GDM1 (cell line): Measurements from ENCODE around the gene ATG4D.

Experiments
- DNase-seq: peaks from one replicate; lab custom pipeline; 2025; lab: John Stamatoyannopoulos, UW

The ATG4D gene

DNA sequence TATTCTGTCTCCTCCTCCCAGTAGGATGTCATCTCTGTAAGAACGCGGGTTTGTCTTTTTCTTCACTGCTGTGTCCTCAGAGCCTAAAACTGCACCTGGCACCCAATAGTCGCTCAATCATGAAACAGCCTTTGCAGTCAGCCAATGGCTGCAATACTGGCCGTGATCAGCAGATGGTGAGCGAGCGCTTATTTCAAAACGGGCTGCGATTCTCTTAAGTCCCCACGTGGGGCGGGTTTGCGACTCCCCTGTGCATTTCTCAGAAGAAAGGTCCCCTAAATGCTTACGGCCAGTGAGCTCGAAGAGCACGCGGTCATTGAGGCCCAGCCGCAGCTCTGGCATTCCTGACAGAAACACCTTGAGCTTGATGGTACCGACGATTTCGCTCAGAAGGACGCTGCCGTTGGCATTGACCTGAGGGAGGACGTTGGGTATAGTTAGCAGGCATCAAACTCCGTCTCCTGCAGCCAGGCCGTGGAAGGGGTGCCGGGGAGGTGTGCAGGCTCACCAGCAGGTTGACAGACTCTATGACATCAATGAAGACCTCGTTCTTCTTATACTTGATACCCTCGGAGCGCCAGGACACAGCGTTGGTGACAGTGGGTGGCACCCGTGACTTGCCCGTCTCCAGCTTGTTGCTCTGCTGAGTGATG, 37.4 kb downstream of the ATG4D start:
- DNase-seq = peak; percentile 76

DNA sequence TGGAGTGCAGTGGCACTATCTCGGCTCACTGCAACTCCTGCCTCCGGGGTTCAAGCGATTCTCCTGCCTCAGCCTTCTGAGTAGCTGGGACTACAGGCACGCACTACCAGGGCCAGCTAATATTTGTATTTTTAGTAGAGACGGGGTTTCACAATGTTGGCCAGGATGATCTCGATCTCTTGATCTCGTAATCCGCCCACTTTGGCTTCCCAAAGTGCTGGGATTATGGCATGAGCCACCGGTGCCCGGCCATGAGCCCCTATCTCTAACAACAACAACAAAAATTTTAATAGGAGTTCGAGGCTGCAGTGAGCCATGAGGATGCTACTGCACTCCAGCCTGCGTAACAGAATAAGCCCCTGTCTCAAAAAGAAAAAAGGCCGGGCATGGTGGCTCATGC, 38.4 kb downstream of the ATG4D start:
- no peak for DNase-seq

DNA sequence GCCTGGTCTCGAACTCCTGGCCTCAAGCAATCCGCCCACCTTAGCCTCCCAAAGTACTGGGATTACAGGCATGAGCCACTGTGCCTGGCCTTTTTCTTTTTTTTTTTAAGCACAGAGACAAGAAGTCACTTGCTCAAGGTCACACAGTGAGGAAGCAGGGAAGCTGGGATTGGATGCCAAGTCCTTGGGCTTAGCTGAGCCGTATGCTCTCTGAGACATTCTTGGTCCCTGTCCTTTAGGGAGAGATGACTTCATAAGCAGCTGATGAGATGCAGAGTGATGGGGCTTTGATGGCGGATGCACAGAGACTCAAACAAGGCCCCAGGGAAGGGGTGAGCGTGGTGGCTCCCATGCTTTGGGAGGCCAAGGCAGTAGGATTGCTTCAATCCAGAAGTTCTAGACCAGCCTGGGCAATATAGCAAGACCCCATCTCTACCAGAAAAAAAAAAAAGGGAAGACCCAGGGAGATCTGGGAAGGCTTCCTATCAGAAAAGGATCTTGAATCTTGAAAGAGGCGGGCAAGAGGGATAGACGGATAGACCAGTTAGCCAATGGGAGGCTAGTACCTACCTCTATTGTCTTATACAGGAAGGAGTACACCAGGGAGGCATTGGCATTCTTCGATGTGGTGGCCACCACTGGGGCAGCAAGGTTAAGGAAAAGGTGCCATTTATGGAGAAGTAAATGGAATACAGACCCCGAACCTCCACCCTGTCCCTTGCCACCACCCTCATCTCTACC, 39.5 kb downstream of the ATG4D start:
- DNase-seq = no peak

DNA sequence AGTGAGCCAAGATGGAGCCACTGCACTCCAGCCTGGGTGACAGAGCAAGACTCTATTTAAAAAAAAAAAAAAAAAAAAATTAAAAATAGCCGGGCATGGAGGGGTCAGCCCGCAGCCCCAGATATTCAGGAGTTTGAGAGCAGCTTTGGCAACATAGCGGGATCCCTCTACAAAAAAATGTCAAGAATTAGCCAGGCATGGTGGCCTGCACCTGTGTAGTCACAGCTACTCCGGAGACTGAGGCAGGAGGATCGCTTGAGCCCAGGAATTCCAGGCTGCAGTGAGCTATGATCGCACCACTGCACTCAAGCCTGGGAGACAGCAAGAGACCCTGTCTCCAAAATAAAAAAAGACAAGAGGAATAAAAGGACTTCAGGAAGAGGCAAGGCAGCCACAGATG, 42.7 kb downstream of the ATG4D start:
- DNase-seq = no peak

DNA sequence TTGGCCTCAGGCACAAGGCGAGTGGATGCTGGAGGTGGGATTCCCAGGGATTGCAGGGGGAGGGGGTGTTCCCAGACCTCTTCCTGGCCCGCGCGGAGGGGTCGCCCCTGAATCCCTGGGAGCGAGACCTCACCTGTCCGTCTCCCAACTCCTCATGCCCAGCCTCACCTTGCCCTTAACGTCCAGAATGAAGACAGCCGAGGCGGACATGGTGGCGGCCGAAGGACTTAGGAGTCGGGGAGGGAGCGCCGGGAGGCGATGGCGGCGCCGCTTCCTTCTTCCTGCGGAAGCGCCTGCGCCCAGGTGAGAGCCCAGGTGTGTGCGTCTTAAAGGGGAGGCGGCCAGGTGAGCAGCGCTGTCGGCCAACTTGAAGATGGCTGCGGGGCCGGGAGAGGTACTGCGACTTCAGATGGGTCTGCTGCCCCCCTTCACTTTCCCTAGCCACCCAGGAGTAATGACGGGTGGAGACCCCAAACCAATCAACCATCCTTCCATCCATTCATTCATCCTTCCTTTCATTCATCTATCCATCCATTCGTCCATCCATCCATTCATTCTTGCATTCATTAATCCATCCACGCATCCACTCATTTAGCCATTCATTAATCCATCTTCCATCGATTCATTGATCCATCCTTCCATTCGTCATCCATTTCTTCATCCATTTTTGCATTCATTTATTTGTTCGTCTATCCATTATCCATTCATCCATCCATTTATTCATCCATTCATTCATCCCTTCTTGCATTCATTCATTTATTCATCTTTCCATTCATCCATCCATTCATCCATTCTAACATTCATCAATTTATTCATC, 43.5 kb downstream of the ATG4D start, which contains the start of gene AP1M2:
Gene AP1M2, minus strand, starts transcription at position 291 of the 817 bp plus-strand sequence. Its CDS starts 81 bp downstream, at position 210.
- no peak for DNase-seq

DNA sequence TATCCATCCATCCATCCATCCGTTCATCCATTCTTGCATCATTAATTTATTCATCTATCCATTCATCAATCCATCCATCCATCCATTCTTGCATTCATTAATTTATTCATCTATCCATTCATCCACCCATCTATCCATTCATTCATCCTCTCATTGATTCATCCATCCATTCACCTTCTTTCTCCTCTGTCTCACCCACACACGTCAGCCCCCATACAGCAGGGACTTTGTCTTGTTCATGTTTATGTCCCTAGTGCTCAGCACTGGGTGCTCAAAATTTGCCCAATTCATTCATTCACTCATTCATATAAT, 44.1 kb downstream of the ATG4D start:
- no peak for DNase-seq

DNA sequence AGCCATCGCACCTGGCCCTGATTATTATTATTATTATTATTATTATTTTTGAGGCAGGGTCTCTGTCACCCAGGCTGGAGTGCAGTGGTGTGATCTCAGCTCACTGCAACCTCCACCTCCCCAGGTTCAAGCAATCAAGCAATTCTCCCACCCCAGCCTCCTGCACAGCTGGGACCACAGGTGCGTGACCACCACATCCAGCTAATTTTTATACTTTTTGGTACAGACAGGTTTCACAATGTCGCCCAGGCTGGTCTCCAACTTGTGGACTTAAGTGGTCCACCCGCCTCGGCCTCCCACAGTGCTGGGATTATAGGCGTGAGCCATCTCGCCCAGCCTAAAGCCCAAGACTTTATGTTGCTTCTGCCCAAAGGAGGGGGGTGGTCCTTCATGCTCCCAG, 49.4 kb downstream of the ATG4D start:
- no peak for DNase-seq

DNA sequence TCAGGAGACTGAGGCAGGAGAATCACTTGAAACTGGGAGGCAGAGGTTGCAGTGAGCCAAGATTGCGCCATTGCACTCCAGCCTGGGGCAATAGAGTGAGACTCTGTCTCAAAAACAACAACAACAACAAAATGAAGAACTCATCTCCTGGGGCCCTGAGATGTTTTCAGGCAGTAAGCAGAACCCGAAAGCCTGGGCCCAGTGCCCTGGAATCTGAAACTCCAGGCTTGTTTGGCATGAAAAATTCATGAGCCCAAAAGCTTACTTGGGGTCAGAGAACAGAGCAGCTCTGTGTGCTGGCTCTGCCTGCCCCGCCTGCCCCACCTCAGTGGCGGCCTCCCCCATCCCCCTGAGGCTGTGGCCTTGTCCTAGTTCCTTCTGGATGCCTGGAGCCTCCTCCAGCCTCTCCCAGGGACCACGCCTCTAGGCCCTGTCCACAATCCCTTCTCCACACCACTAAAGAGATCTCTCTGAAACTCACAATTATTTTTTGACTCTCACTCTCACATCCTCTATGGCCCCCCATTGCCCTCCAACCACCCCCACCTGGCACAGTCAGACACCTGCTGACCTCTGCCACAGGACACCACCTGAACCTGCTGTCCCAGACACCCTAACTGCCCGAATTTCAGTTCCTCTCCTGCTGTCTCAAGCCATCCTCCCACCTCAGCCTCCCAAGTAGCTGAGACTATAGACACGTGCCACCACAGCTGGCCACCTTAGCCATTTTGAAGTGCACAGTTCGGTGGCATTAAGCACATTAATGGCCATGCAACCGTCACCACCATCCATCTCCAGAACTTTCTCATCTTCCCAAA, 50.3 kb downstream of the ATG4D start:
- DNase-seq = no peak

DNA sequence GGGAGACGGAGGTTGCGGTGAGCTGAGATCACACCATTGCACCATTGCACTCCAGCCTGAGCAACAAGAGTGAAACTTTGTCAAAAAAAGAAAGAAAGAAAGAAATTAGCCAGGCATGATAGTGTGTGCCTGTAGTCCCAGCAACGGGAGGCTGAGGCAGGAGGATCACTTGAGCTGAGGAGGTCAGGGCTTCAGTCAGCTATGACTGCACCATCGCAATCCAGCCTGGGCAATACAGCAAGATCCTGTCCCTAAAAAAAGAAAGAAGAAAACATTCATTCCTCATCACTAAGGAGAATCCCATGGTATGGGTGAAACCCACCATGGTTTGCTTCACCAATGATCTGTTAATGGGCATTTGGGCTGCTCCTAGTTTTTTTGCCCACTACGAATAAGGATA, 56.4 kb downstream of the ATG4D start:
- DNase-seq = no peak

DNA sequence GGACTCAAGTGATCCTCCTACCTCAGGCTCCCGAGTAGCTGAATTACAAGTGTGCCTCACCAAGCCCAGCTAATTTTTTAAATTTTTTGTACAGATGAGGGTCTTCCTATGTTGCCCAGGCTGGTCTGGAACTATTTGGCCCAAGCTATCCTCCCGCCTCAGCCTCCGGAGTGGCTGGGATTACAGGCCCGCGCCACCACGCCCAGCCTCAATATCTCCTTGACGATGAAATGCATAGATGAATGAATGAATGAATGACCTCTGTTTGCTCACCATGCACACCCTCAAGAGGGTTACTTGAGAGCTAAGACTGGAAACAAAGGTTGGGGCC, 58.3 kb downstream of the ATG4D start:
- no peak for DNase-seq

DNA sequence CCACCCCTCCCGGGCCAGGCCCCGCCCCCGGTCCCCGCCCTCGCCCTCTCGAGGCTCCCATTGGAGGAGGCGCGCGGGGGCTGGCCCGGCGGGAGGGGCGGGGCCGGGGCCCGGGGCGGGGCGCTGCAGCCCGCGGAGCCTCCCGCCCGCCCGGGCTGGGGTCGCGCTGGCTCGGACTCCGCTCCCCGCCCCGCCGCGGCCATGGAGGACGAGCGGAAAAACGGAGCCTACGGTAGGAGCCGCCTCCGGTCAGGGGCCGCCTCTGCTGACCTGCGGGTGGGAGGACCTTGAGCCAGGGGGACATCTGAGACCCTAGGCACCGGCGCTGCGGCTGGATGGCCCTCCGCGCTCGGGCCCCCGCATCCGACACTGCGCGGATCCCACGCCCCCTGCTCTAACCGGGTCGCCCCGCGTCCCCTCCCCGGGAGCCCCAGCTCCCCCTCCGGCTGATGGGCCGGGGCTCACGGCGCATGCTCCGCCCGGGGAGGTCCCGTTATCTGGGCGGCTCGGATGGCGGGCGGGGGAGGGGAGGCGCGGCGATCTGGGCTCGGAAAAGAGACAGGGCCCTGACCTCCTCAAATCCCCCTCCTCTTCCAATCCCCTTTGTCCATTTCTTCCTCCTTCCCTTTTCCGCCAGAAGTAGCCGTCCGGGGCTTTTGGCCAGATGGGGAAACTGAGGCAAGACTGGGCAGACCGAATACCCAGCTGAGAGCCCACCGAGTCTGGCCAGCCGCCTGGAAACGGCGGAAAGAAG, 58.8 kb downstream of the ATG4D start:
- DNase-seq = peak; percentile 51
